Skeletal muscle tissue (tissue), 4 donors: ENCODE data around the gene FXN. TPM values are rescaled to one million over a fixed set of nuclear protein-coding genes. Genes with fewer than 3 reads are reported as not detected.
A peak's percentile ranks its signal among the peaks of the same experiment; 100 is the strongest.

Source experiments
- H3K27ac ChIP-seq: one replicate; pipeline ENCODE4 v1.7.0; 2013; ENCODE audit warnings: mild to moderate bottlenecking, low read depth, low read length, inconsistent platforms
- H3K27me3 ChIP-seq, 3 donors: one replicate each; pipeline ENCODE4 v1.7.0; 2013; ENCODE audit warnings: low read length in 3 of 3; ENCODE audit not compliant: control insufficient read depth in 3 of 3, insufficient read depth in 3 of 3
- H3K36me3 ChIP-seq, 3 donors: one replicate each; pipeline ENCODE4 v1.7.0; 2013; ENCODE audit warnings: low read length in 3 of 3; ENCODE audit not compliant: control insufficient read depth in 3 of 3, insufficient read depth in 3 of 3
- H3K4me1 ChIP-seq, 3 donors: one replicate each; pipeline ENCODE4 v1.7.0; 2013; ENCODE audit warnings: low read length in 3 of 3, mild to moderate bottlenecking in 3 of 3; ENCODE audit not compliant: control insufficient read depth in 3 of 3, insufficient read depth in 3 of 3
- H3K4me3 ChIP-seq, 3 donors: one replicate each; pipeline ENCODE4 v1.7.0; 2013; ENCODE audit warnings: low read length in 3 of 3
- H3K9ac ChIP-seq, 3 donors: one replicate each; pipeline ENCODE4 v1.7.0; 2013; ENCODE audit warnings: low read length in 3 of 3, mild to moderate bottlenecking in 3 of 3, moderate library complexity in 2 of 3, low read depth in 1 of 3
- H3K9me3 ChIP-seq, 3 donors: one replicate each; pipeline ENCODE4 v1.7.0; 2013; ENCODE audit warnings: low read length in 3 of 3; ENCODE audit not compliant: control insufficient read depth in 3 of 3
- total RNA-seq: library from RNA; depleted of rRNA; stranded (reverse); fragments of >200 nt; gene quantifications from one replicate; pipeline ENCODE4 v1.2.3, GENCODE V29; 2014
- donor health status: Osteomylitis.

The FXN gene
- total RNA-seq, 1 donor from 2014 or later: 3.7 TPM

GRCh38 chr9:69003051-69003450 is 32.5 kb upstream of the FXN start:
- H3K9me3 ChIP-seq: no peaks in the 10 kb centered on the region
- no peaks in the 10 kb centered on the region for H3K27me3 ChIP-seq
- no peak overlapping the region for H3K27ac ChIP-seq
- no peaks in the 10 kb centered on the region for H3K36me3 ChIP-seq
- peaks cover 0 to 4% (median 0%) of the 10 kb centered on the region in 3 donors for H3K4me1 ChIP-seq
- no peak overlapping the region for H3K4me3 ChIP-seq
- H3K9ac ChIP-seq: no peak overlapping the region

- H3K27ac ChIP-seq: no peak overlapping the region
- no peaks in the 10 kb centered on the region for H3K4me1 ChIP-seq
- no peak overlapping the region for H3K4me3 ChIP-seq
- H3K27me3 ChIP-seq: no peaks in the 10 kb centered on the region
- H3K9me3 ChIP-seq: no peaks in the 10 kb centered on the region
- H3K36me3 ChIP-seq: no peaks in the 10 kb centered on the region
- H3K9ac ChIP-seq: no peak overlapping the region
These were observed 30.7 kb upstream of the FXN start for GRCh38 chr9:69004836-69005235.

GRCh38 chr9:69009708-69010107 is 25.8 kb upstream of the FXN start:
- Histone ChIP-seq H3K4me1 (no peaks in the 10 kb centered on the region), H3K4me3 (no peak overlapping the region), H3K27ac (no peak overlapping the region), H3K9ac (no peak overlapping the region), H3K36me3 (no peaks in the 10 kb centered on the region), H3K9me3 (no peaks in the 10 kb centered on the region), H3K27me3 (no peaks in the 10 kb centered on the region)

GRCh38 chr9:69012696-69013381 is 22.7 kb upstream of the FXN start:
- H3K36me3 ChIP-seq: no peaks in the 10 kb centered on the region
- no peaks in the 10 kb centered on the region for H3K4me1 ChIP-seq
- H3K9me3 ChIP-seq: no peaks in the 10 kb centered on the region
- H3K27me3 ChIP-seq: no peaks in the 10 kb centered on the region
- H3K9ac ChIP-seq: no peak overlapping the region
- no peak overlapping the region for H3K4me3 ChIP-seq
- no peak overlapping the region for H3K27ac ChIP-seq

- no peaks in the 10 kb centered on the region for H3K4me1 ChIP-seq
- no peak overlapping the region for H3K4me3 ChIP-seq
- no peak overlapping the region for H3K27ac ChIP-seq
- H3K27me3 ChIP-seq: no peaks in the 10 kb centered on the region
- no peaks in the 10 kb centered on the region for H3K36me3 ChIP-seq
- H3K9ac ChIP-seq: no peak overlapping the region
- no peaks in the 10 kb centered on the region for H3K9me3 ChIP-seq
These were observed 22.2 kb upstream of the FXN start for GRCh38 chr9:69013382-69013727.

- no peaks in the 10 kb centered on the region for H3K27me3 ChIP-seq
- H3K36me3 ChIP-seq: no peaks in the 10 kb centered on the region
- H3K9ac ChIP-seq: no peak within 1 kb of the TSS
- H3K4me1 ChIP-seq: no peaks in the 10 kb centered on the region
- H3K4me3 ChIP-seq: no peak within 1 kb of the TSS
- H3K27ac ChIP-seq: no peak within 1 kb of the TSS
- no peaks in the 10 kb centered on the region for H3K9me3 ChIP-seq
These were observed 21.5 kb upstream of the FXN start, which contains the start of gene PRKACG for GRCh38 chr9:69014013-69014412. Gene PRKACG, minus strand, starts transcription at chr9:69014113. Its CDS starts 21 bp downstream, at chr9:69014092.

- no peaks in the 10 kb centered on the region for H3K9me3 ChIP-seq
These were observed 19.1 kb upstream of the FXN start for GRCh38 chr9:69016191-69017096.

GRCh38 chr9:69018737-69019136 is 16.8 kb upstream of the FXN start:
- no peak overlapping the region for H3K27ac ChIP-seq

More at GRCh38 chr9:69016191-69017096, 19.1 kb upstream of the FXN start:
- Histone ChIP-seq H3K27me3 (no peaks in the 10 kb centered on the region), H3K36me3 (no peaks in the 10 kb centered on the region), H3K9ac (peak overlapping the region in 1 of 3 donors; percentile 28), H3K27ac (no peak overlapping the region), H3K4me3 (no peak overlapping the region), H3K4me1 (no peaks in the 10 kb centered on the region)

GRCh38 chr9:69019808-69020207 is 15.7 kb upstream of the FXN start:
- H3K9me3 ChIP-seq: no peaks in the 10 kb centered on the region
- no peak overlapping the region for H3K27ac ChIP-seq
- no peak overlapping the region for H3K9ac ChIP-seq
- no peak overlapping the region for H3K4me3 ChIP-seq
- H3K27me3 ChIP-seq: no peaks in the 10 kb centered on the region
- H3K36me3 ChIP-seq: no peaks in the 10 kb centered on the region
- no peaks in the 10 kb centered on the region for H3K4me1 ChIP-seq

More at GRCh38 chr9:69018737-69019136, 16.8 kb upstream of the FXN start:
- no peaks in the 10 kb centered on the region for H3K9me3 ChIP-seq
- H3K27me3 ChIP-seq: no peaks in the 10 kb centered on the region
- H3K9ac ChIP-seq: no peak overlapping the region
- no peaks in the 10 kb centered on the region for H3K36me3 ChIP-seq
- H3K4me3 ChIP-seq: no peak overlapping the region
- no peaks in the 10 kb centered on the region for H3K4me1 ChIP-seq
